K562 (cell line): ENCODE measurements around the gene TALDO1.

ENCODE experiments used
- BRF1 ChIP-seq: IDR thresholded peaks from 3 replicates; pipeline ENCODE4 v1.6.1; 2011; ENCODE audit warnings: borderline replicate concordance, mild to moderate bottlenecking; ENCODE audit not compliant: insufficient read length; ENCODE audit errors: extremely low read depth
- CTBP1 ChIP-seq: fragments of 450-650 bp; IDR thresholded peaks from 2 replicates; pipeline ENCODE4 v1.6.1; 2016; ENCODE audit warnings: borderline replicate concordance
- E2F1 ChIP-seq: sonication (generic); formaldehyde crosslinking; IDR thresholded peaks from 2 replicates; pipeline ENCODE4 v1.8.1; 2023; ENCODE audit warnings: mild to moderate bottlenecking, missing genetic modification reagents, moderate library complexity
- HMG20B ChIP-seq: fragments of 250-450 bp; sonication (Bioruptor Pico); IDR thresholded peaks from 2 replicates; pipeline ENCODE4 v1.5.0; 2021; ENCODE audit warnings: mild to moderate bottlenecking
- MAFG ChIP-seq: fragments of 450-650 bp; conservative IDR thresholded peaks from 2 replicates; pipeline ENCODE4 v1.6.1; 2016; ENCODE audit warnings: missing genetic modification characterization, missing compliant biosample characterization
- POLR2A ChIP-seq: fragments of 450-650 bp; conservative IDR thresholded peaks from 2 replicates; pipeline ENCODE4 v1.6.1; 2016
- REST ChIP-seq, 2 experiments: fragments of 450-650 bp; formaldehyde crosslinking in 1 of 2; IDR thresholded peaks; 2 replicates each; pipeline versions ENCODE4 v1.4.0 to v1.6.1; 2014 to 2020; ENCODE audit warnings: mild to moderate bottlenecking in 2 of 2, borderline replicate concordance in 1 of 2, low read depth in 1 of 2
- ZKSCAN8 ChIP-seq: fragments of 200-800 bp; sonication (Bioruptor generic); IDR thresholded peaks from 2 replicates; pipeline ENCODE4 v1.6.1; 2016; ENCODE audit warnings: missing genetic modification characterization, missing compliant biosample characterization

- TF ChIP-seq BRF1 (no peak), REST (IDR thresholded peaks at IDR 0.05; ENCODE audit: borderline replicate concordance) (no peak), REST (CRISPR knock-in tag; IDR thresholded peaks at IDR 0.05; ENCODE audit: low read depth) (no peak), E2F1 (CRISPR knock-in tag) (no peak), ZKSCAN8 (CRISPR knock-in tag) (no peak), HMG20B (CRISPR knock-in tag) (no peak), MAFG (tag) (no peak), POLR2A (peak; percentile 85), CTBP1 (no peak)
Observed at GRCh38 chr11:813456-814096, 66.3 kb downstream of the TALDO1 start.
